Spleen (tissue), 7 donors: ENCODE data around the gene FAM210A.

Experiments
- CTCF ChIP-seq, 11 experiments: fragments of 200-600 bp in 7 of 11; fragments of 450-650 bp in 4 of 11; sonication (generic) in 4 of 11; IDR thresholded peaks in 8 of 11; conservative IDR thresholded peaks in 3 of 11; 1 replicate in 7 of 11; 2 replicates in 4 of 11; pipeline versions ENCODE4 v1.4.0 to v1.8.0; 2016 to 2021; ENCODE audit warnings: antibody characterized with exemption in 11 of 11, inconsistent platforms in 4 of 11, mild to moderate bottlenecking in 1 of 11
- POLR2A ChIP-seq, 3 donors: fragments of 450-650 bp; IDR thresholded peaks; one replicate each; pipeline ENCODE4 v1.5.1; 2017; ENCODE audit warnings: antibody characterized with exemption in 3 of 3, mild to moderate bottlenecking in 1 of 3
- POLR2AphosphoS5 ChIP-seq, 3 donors: sonication (generic); formaldehyde crosslinking; IDR thresholded peaks; one replicate each; pipeline ENCODE4 v1.5.1; 2017; ENCODE audit warnings: antibody characterized with exemption in 3 of 3
- donor health status: DM: no; HTN: no; CAD: no; lungs with moderate emphysema.
- donor health status: DM: no; HTN: no; CAD: no.
- donor health status: DM: no; HTN: no; CAD: no.

GRCh38 chr18:13775058-13775457, 48.7 kb upstream of the FAM210A start:
- no peak for TF ChIP-seq POLR2A (IDR thresholded peaks at IDR 0.05)
- no peak for TF ChIP-seq CTCF (IDR thresholded peaks at IDR 0.05 in 8 of 11, conservative IDR thresholded peaks at IDR 0.05 in 3 of 11)
- no peak for TF ChIP-seq POLR2AphosphoS5 (IDR thresholded peaks at IDR 0.05)
